ENCODE results near the gene FOXD2. TPM values are rescaled to one million over a fixed set of nuclear protein-coding genes. Genes with fewer than 3 reads are reported as not detected.

Gene FOXD2
- polyA plus RNA-seq, 4 donors: 5.6 to 9.6 (median 6.2) TPM

- DNase-seq (ENCODE audit: low read depth in 4 of 4, low spot score in 3 of 4): no peak
These were observed 21.5 kb downstream of the FOXD2 start for GRCh38 chr1:47459253-47459788.

GRCh38 chr1:47460040-47460439, 22.2 kb downstream of the FOXD2 start:
- DNase-seq (ENCODE audit: low read depth in 4 of 4, low spot score in 3 of 4): no peak

- no peak for DNase-seq (ENCODE audit: low read depth in 4 of 4, low spot score in 3 of 4)
These were observed 22.6 kb downstream of the FOXD2 start for GRCh38 chr1:47460456-47460855.

GRCh38 chr1:47465605-47466004, 27.8 kb downstream of the FOXD2 start:
- DNase-seq (ENCODE audit: low read depth in 4 of 4, low spot score in 3 of 4): no peak

- DNase-seq (ENCODE audit: low read depth in 4 of 4, low spot score in 3 of 4): peak in 1 of 4 donors; percentile 16
These were observed 31.0 kb downstream of the FOXD2 start for GRCh38 chr1:47468709-47469389.

- DNase-seq (ENCODE audit: low read depth in 4 of 4, low spot score in 3 of 4): no peak
These were observed 31.5 kb downstream of the FOXD2 start for GRCh38 chr1:47469390-47469759.

GRCh38 chr1:47469910-47470309, 32.1 kb downstream of the FOXD2 start:
- no peak for DNase-seq (ENCODE audit: low read depth in 4 of 4, low spot score in 3 of 4)

- no peak for DNase-seq (ENCODE audit: low read depth in 4 of 4, low spot score in 3 of 4)
These were observed 33.3 kb downstream of the FOXD2 start for GRCh38 chr1:47471163-47471562.

GRCh38 chr1:47474278-47475193, 36.7 kb downstream of the FOXD2 start:
- DNase-seq (ENCODE audit: low read depth in 4 of 4, low spot score in 3 of 4): no peak

DNA sequence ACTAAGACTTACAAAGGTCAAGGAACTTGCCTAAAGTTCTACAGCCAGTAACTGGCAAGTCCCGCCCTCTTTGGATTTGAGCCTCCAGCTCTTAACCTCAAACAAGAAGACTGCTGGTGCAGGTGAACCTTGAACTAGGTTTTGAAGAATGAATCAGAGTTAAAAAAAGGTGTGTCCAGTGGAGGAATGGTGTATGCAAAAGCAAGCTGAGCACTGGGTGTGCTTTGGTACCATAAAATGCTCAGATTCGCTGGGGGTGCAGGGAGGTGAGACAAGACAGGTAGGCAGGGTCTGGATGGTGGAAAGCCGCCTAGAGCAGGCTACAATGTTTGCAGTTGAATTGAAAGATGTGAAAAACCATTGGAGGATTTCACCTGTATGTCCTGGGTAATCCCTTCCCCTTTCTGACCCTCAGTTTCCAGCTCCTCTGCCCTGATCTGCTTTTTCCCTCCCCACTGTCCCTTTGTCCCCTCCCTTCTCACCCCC, 39.8 kb downstream of the FOXD2 start:
- no peak for DNase-seq (ENCODE audit: low read depth in 4 of 4, low spot score in 3 of 4)

GRCh38 chr1:47478090-47478489, 40.2 kb downstream of the FOXD2 start:
- peak in 1 of 4 donors; percentile 26 for DNase-seq (ENCODE audit: low read depth in 4 of 4, low spot score in 3 of 4)

- DNase-seq (ENCODE audit: low read depth in 4 of 4, low spot score in 3 of 4): no peak
These were observed 41.8 kb downstream of the FOXD2 start for GRCh38 chr1:47479664-47480063.

DNA sequence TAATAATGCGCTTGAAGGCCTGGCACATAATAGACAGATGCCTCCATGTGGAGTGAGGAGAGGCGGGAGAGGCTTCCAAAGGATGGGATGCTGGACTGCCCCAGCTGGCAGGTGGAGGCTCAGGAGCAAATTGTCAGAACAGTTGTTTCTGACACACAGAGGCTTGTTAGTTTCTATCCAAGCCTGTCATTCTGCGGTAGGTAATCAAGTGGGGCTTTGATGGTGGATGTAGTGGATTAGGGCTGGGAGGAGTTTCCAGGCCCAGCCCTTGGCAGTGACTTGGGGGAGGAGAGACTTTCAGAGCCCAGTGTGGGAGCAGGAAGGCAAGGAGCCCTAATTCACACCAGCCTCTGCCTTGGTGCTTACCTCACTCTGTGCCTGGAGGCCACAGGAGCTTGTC, 44.1 kb downstream of the FOXD2 start:
- DNase-seq (ENCODE audit: low read depth in 4 of 4, low spot score in 3 of 4): no peak

DNA sequence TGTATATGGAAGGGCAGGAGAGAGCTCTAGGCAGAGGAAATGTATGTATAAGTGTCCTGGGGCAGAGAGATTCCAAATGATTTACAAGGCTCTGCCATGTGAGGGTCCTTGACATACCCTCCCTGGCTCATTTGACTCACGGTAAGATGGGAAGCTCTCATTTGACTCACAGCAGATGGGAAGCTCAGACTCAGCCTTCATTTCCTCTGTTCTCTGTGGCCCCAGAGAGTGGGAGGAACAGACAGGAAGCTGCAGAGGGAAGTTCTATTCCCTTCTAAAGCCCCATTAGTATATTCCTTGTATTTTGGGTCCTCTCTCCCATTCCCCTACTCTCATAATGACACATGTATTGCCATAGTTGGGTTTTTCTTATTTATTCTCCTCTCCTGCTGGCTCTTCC, 44.9 kb downstream of the FOXD2 start:
- no peak for DNase-seq (ENCODE audit: low read depth in 4 of 4, low spot score in 3 of 4)

DNA sequence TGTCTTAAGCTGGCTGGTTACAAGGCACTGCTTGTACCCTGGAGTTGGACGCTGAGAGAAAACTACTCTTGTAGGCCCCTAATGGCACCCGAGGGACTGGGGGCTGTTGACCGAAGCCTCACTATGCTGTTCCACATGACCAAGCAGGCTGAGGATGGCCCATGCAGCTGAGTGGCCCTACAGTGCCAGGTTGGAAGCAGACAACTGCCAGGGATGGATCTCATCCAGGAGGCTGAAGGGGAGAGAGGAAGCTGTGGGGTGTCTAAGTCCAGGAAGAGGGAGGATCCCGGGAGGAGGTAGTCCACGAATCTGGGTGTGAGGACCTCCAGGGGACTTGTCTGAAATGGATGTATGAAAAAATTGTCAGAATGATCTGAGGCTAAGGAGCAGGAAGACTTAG, 45.8 kb downstream of the FOXD2 start:
- DNase-seq (ENCODE audit: low read depth in 4 of 4, low spot score in 3 of 4): no peak

GRCh38 chr1:47485817-47486216, 48.0 kb downstream of the FOXD2 start:
- no peak for DNase-seq (ENCODE audit: low read depth in 4 of 4, low spot score in 3 of 4)

- no peak for DNase-seq (ENCODE audit: low read depth in 4 of 4, low spot score in 3 of 4)
These were observed 49.5 kb downstream of the FOXD2 start for GRCh38 chr1:47487332-47487731.

DNA sequence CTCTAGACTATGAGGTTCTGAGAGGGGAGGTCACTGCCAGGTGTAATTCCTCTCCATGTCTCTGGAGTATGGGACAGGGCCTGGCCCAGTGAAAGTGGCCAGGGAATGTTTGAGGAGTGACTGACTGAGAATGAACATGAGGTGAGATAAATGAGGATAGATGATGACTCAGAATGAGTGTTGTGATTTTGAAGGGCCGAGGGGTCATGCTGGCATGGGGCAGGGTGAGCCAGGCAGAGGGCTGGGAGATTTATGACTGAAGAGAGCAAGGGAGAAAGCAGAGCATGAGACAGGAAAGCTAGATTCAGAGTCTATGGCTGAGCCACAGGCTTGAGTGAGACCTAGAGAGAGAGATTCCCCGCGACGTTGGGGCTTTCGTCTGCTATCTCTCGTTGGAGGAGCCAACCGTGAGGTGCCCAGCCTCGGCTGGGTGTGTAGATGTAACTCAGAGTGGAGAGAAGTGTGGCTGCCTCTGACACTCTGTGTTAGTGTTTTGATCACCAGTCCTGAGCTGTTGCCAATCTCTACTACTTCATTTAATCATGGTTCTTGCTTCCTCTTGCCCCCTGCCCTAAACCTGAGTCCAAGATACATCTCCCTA, 50.1 kb downstream of the FOXD2 start:
- no peak for DNase-seq (ENCODE audit: low read depth in 4 of 4, low spot score in 3 of 4)

Data from right renal pelvis (tissue), 4 donors.